Measurements from ENCODE around the gene TAF11L11. TPM values are rescaled to one million over a fixed set of nuclear protein-coding genes. Genes with fewer than 3 reads are reported as not detected.

Gene TAF11L11
- not detected in 2 replicates for total RNA-seq

DNA sequence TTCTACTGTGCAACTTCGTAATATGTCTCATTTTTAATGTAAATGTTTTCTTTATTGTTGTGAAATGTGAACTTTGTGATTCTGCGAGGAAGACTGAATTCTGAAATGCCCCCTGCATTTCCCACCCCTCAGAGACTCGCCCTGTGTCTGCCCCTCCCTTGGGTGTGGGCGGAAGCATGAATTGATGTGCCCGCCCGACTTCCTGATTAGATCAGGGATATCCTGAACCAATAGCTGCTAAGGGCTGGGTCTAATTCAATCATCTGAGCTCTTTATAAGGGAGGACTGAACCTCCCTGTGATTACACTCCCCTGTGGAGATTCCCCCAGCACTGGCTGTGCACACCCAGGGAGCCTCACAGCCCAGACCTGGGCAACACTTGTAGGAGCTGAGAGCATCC lies at the start of gene TAF11L11:
TAF11L11 (plus strand) TSS at position 304 of the 400 bp plus-strand sequence.

DNA sequence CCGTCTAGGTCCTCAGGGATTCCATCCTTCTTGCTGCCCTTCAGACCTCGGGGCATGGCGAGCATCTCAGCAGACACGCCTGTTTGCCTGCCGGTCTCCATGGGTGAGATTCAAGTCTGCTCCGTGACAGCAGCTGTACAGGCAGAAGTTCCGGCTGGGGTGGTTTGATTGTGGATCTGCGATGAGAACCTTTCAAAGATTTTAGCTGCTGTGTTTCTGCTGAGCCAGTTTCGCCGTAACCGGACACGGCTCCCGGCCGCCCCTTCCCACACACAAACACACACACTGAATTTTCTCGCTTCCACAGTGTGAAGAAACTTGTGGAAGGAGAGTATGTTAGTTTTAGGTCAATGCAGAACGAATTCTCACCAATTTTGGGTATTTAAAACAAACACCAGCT lies 18.3 kb upstream of the TAF11L11 start, which contains the start of gene TAF11L7:
TAF11L7 (minus strand) TSS at position 101 of the 400 bp plus-strand sequence.

DNA sequence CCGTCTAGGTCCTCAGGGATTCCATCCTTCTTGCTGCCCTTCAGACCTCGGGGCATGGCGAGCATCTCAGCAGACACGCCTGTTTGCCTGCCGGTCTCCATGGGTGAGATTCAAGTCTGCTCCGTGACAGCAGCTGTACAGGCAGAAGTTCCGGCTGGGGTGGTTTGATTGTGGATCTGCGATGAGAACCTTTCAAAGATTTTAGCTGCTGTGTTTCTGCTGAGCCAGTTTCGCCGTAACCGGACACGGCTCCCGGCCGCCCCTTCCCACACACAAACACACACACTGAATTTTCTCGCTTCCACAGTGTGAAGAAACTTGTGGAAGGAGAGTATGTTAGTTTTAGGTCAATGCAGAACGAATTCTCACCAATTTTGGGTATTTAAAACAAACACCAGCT lies 13.1 kb upstream of the TAF11L11 start, which contains the start of gene TAF11L8:
TAF11L8 (minus strand) TSS at position 101 of the 400 bp plus-strand sequence.

DNA sequence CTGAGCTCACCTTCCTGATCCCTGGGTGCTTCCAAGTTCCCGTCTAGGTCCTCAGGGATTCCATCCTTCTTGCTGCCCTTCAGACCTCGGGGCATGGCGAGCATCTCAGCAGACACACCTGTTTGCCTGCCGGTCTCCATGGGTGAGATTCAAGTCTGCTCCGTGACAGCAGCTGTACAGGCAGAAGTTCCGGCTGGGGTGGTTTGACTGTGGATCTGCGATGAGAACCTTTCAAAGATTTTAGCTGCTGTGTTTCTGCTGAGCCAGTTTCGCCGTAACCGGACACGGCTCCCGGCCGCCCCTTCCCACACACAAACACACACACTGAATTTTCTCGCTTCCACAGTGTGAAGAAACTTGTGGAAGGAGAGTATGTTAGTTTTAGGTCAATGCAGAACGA lies 9.7 kb upstream of the TAF11L11 start, which contains the start of gene TAF11L9:
TAF11L9 (minus strand) TSS at position 140 of the 400 bp plus-strand sequence.

DNA sequence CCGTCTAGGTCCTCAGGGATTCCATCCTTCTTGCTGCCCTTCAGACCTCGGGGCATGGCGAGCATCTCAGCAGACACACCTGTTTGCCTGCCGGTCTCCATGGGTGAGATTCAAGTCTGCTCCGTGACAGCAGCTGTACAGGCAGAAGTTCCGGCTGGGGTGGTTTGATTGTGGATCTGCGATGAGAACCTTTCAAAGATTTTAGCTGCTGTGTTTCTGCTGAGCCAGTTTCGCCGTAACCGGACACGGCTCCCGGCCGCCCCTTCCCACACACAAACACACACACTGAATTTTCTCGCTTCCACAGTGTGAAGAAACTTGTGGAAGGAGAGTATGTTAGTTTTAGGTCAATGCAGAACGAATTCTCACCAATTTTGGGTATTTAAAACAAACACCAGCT lies 6.3 kb upstream of the TAF11L11 start, which contains the start of gene TAF11L10:
TAF11L10 (minus strand) TSS at position 101 of the 400 bp plus-strand sequence.

DNA sequence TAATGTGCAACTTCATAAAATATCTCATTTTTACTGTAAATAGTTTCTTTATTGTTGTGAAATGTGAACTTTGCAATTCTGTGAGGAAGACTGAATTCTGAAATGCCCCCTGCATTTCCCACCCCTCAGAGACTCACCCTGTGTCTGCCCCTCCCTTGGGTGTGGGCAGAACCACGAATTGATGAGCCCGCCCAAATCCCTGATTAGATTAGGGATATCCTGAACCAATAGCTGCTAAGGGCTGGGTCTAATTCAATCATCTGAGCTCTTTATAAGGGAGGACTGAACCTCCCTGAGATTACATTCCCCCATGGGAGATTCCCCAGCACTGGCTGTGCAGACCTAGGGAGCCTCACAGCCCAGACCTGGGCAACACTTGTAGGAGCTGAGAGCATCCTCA lies 6.1 kb downstream of the TAF11L11 start, which contains the start of gene TAF11L12:
TAF11L12 (plus strand) TSS at position 301 of the 400 bp plus-strand sequence.

GRCh38 chr5:17631788-17632187 lies 27.8 kb downstream of the TAF11L11 start, which contains the start of gene TAF11L13:
Gene TAF11L13 (plus strand): TSS chr5:17632088.

DNA sequence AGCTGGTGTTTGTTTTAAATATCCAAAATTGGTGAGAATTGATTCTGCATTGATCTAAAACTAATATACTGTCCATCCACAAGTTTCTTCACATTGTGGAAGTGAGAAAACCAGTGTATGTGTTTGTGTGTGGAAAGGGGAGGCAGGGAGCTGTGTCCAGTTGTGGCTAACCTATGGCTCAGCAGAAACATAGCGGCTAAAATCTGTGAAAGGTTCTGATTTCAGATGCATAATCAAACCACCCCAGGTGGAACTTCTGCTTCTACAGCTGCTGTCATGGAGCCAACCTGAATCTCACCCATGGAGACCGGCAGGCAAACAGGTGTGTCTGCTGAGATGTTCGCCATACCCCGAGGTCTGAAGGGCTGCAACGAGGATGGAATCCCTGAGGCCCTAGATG lies 30.2 kb downstream of the TAF11L11 start, which contains the start of gene TAF11L14:
TAF11L14 (plus strand) TSS at position 301 of the 400 bp plus-strand sequence.

Small RNAs within 50 kb of the gene (small RNA-seq; reads per million reads assigned to genes)
- gene AC233724.1 (not detected), gene AC233724.2 (not detected), gene AC233724.3 (not detected), gene AC233724.4 (not detected), gene AC233724.6 (not detected), gene AC233724.7 (not detected)

Other genes with a start within 250 kb of the TAF11L11 start
- not detected in 2 replicates for gene TAF11L2, start 106.0 kb upstream of the TAF11L11 start, total RNA-seq
- gene TAF11L3, start 85.8 kb upstream of the TAF11L11 start, total RNA-seq, result not detected in 2 replicates
- gene TAF11L4, start 82.4 kb upstream of the TAF11L11 start, total RNA-seq, result not detected in 2 replicates
- gene TAF11L5, start 78.9 kb upstream of the TAF11L11 start, total RNA-seq, result not detected in 2 replicates
- not detected in 2 replicates for gene TAF11L6, start 75.5 kb upstream of the TAF11L11 start, total RNA-seq
- not detected in 2 replicates for gene TAF11L7, start 18.4 kb upstream of the TAF11L11 start, total RNA-seq
- not detected in 2 replicates for gene TAF11L8, start 13.2 kb upstream of the TAF11L11 start, total RNA-seq
- not detected in 2 replicates for gene TAF11L9, start 9.8 kb upstream of the TAF11L11 start, total RNA-seq
- not detected in 2 replicates for gene TAF11L10, start 6.4 kb upstream of the TAF11L11 start, total RNA-seq
- gene TAF11L12, start 6.2 kb downstream of the TAF11L11 start, total RNA-seq, result not detected in 2 replicates
- gene TAF11L13, start 27.9 kb downstream of the TAF11L11 start, total RNA-seq, result not detected in 2 replicates
- not detected in 2 replicates for gene TAF11L14, start 30.3 kb downstream of the TAF11L11 start, total RNA-seq